Neural cell (in vitro differentiated cells): ENCODE results near the gene TCHH. TPM values are rescaled to one million over a fixed set of nuclear protein-coding genes. Genes with fewer than 3 reads are reported as not detected.

Source experiments
- H2AFZ ChIP-seq: fragments of 200-600, 300-800 bp; sonication (generic), shearing (Covaris generic); 2 replicates; pipeline ENCODE4 v1.6.0; 2014; ENCODE audit warnings: low read depth, mild to moderate bottlenecking, antibody characterized with exemption, low read length, moderate library complexity
- H3F3A ChIP-seq: fragments of 200-600 bp; shearing (Covaris generic); 2 replicates; pipeline ENCODE4 v1.6.1; 2016; ENCODE audit warnings: mild to moderate bottlenecking, moderate library complexity, mixed read lengths, antibody characterized with exemption, low read length; ENCODE audit not compliant: insufficient read depth, poor library complexity, severe bottlenecking
- H3K27ac ChIP-seq: fragments of 200-600, 300-800 bp; sonication (generic), shearing (Covaris generic); 2 replicates; pipeline ENCODE4 v1.5.1; 2014; ENCODE audit warnings: mild to moderate bottlenecking, low read length, moderate library complexity
- H3K27me3 ChIP-seq: fragments of 300-800, 200-600 bp; sonication (generic), shearing (Covaris generic); 2 replicates; pipeline ENCODE4 v1.6.0; 2014; ENCODE audit warnings: mild to moderate bottlenecking, low read depth, low read length, moderate library complexity; ENCODE audit not compliant: insufficient read depth
- H3K36me3 ChIP-seq: fragments of 300-800, 200-600 bp; sonication (generic), shearing (Covaris generic); 2 replicates; pipeline ENCODE4 v1.5.1; 2014; ENCODE audit warnings: mild to moderate bottlenecking, antibody characterized with exemption, low read length, moderate library complexity; ENCODE audit not compliant: insufficient read depth
- H3K4me2 ChIP-seq: fragments of 300-800, 200-600 bp; sonication (generic), shearing (Covaris generic); 2 replicates; pipeline ENCODE4 v1.6.0; 2014; ENCODE audit warnings: mild to moderate bottlenecking, low read length
- H3K4me3 ChIP-seq: fragments of 300-800, 200-600 bp; sonication (generic), shearing (Covaris generic); 2 replicates; pipeline ENCODE4 v1.5.1; 2014; ENCODE audit warnings: mild to moderate bottlenecking, low read length, moderate library complexity
- H3K79me2 ChIP-seq: fragments of 200-600 bp; shearing (Covaris generic); replicated peaks from 2 replicates; pipeline ENCODE4 v1.6.0; 2014; ENCODE audit warnings: mild to moderate bottlenecking, low read length, moderate library complexity; ENCODE audit not compliant: insufficient read depth
- H3K9ac ChIP-seq: fragments of 300-800, 200-600 bp; sonication (generic), shearing (Covaris generic); 2 replicates; pipeline ENCODE4 v1.6.1; 2016; ENCODE audit warnings: mild to moderate bottlenecking, low read length, mixed read lengths
- H3K9me2 ChIP-seq: fragments of 200-600 bp; shearing (Covaris generic); 2 replicates; pipeline ENCODE4 v1.6.1; 2016; ENCODE audit warnings: mild to moderate bottlenecking, low read length, mixed read lengths; ENCODE audit not compliant: insufficient read depth
- H3K9me3 ChIP-seq: fragments of 200-600, 300-800 bp; sonication (generic), shearing (Covaris generic); 2 replicates; pipeline ENCODE4 v1.6.1; 2016; ENCODE audit warnings: mild to moderate bottlenecking, mixed run types, low read length, moderate library complexity, mixed read lengths
- H4K20me1 ChIP-seq: fragments of 200-600 bp; shearing (Covaris generic); 2 replicates; pipeline ENCODE4 v1.6.1; 2016; ENCODE audit warnings: mild to moderate bottlenecking, mixed run types; ENCODE audit not compliant: insufficient read depth
- EP300 ChIP-seq: fragments of 450-650 bp; conservative IDR thresholded peaks from 2 replicates; pipeline ENCODE4 v1.6.1; 2014; ENCODE audit warnings: antibody characterized with exemption, mild to moderate bottlenecking, moderate library complexity; ENCODE audit not compliant: poor library complexity, severe bottlenecking
- EZH2 ChIP-seq: fragments of 200-600, 300-800 bp; shearing (Covaris generic), sonication (generic); IDR thresholded peaks from 2 replicates; pipeline ENCODE4 v1.6.1; 2014; ENCODE audit warnings: antibody characterized with exemption, low read length, borderline replicate concordance, mild to moderate bottlenecking; ENCODE audit not compliant: insufficient read depth, poor library complexity, severe bottlenecking
- MXI1 ChIP-seq: fragments of 450-650 bp; conservative IDR thresholded peaks from 2 replicates; pipeline ENCODE4 v1.6.1; 2014; ENCODE audit warnings: antibody characterized with exemption, mild to moderate bottlenecking; ENCODE audit not compliant: poor library complexity, severe bottlenecking
- POLR2AphosphoS5 ChIP-seq: IDR thresholded peaks from 2 replicates; pipeline ENCODE4 v1.6.1; 2012
- RAD21 ChIP-seq: fragments of 450-650 bp; conservative IDR thresholded peaks from 2 replicates; pipeline ENCODE4 v1.6.1; 2014; ENCODE audit warnings: antibody characterized with exemption, mild to moderate bottlenecking, moderate library complexity
- SMC3 ChIP-seq: fragments of 450-650 bp; conservative IDR thresholded peaks from 2 replicates; pipeline ENCODE4 v1.6.1; 2014; ENCODE audit warnings: antibody characterized with exemption, mild to moderate bottlenecking, moderate library complexity; ENCODE audit not compliant: poor library complexity
- TAF1 ChIP-seq: IDR thresholded peaks from 2 replicates; pipeline ENCODE4 v1.6.1; 2012; ENCODE audit warnings: low read depth
- polyA plus RNA-seq: library from polyadenylated mRNA; depleted of rRNA; stranded (reverse); fragments of >200 nt; gene quantifications from 2 replicates; pipeline ENCODE4 v1.2.3, GENCODE V29; 2014
- TF ChIP-seq, protein P1 (sequence below): IDR thresholded peaks from 2 replicates; pipeline ENCODE4 v1.6.1; 2012; ENCODE audit warnings: borderline replicate concordance
- TF ChIP-seq, protein P2 (sequence below): fragments of 450-650 bp; IDR thresholded peaks from 2 replicates; pipeline ENCODE4 v1.5.1; 2014; ENCODE audit warnings: antibody characterized with exemption, mild to moderate bottlenecking, moderate library complexity; ENCODE audit not compliant: poor library complexity, severe bottlenecking

TCHH gene
- polyA plus RNA-seq, 1 donor from 2014 or later: 0.14 TPM

DNA sequence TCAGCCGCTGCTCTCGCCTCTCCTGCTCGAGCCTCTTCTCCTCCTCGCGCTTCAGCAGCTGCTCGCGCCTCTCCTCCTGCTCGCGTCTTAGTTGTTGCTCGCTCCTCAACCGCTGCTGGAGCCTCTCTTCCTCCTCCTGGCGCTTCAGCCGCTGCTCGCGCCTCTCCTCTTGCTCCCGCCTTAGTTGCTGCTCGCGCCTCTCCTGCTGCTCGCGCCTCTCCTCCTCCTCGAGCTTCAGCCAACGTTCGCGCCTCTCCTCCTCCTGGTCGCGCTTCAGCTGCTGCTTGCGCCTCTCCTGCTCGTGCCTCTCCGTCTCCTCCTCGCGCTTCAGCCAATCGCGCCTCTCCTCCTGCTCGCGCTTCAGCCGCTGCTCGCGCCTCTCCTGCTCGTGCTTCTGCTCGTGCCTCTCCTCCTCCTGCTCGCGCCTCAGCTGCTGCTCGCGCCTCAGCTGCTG lies 3.7 kb downstream of the TCHH start:
- Histone ChIP-seq H3K9ac (peak overlapping the region; percentile 57), H3K27me3 (peaks cover 60% of the 10 kb centered on the region), H3K4me3 (peak overlapping the region; percentile 66), H3K79me2 (no peaks in the 10 kb centered on the region), H4K20me1 (no peaks in the 10 kb centered on the region), H3K9me2 (no peaks in the 10 kb centered on the region), H3K4me2 (peak overlapping the region; percentile 17), H3F3A (no peaks in the 10 kb centered on the region), H2AFZ (peak overlapping the region; percentile 85), H3K9me3 (peaks cover 37% of the 10 kb centered on the region), H3K27ac (peak overlapping the region; percentile 66), H3K36me3 (no peaks in the 10 kb centered on the region)
- TF ChIP-seq, protein P1, sequence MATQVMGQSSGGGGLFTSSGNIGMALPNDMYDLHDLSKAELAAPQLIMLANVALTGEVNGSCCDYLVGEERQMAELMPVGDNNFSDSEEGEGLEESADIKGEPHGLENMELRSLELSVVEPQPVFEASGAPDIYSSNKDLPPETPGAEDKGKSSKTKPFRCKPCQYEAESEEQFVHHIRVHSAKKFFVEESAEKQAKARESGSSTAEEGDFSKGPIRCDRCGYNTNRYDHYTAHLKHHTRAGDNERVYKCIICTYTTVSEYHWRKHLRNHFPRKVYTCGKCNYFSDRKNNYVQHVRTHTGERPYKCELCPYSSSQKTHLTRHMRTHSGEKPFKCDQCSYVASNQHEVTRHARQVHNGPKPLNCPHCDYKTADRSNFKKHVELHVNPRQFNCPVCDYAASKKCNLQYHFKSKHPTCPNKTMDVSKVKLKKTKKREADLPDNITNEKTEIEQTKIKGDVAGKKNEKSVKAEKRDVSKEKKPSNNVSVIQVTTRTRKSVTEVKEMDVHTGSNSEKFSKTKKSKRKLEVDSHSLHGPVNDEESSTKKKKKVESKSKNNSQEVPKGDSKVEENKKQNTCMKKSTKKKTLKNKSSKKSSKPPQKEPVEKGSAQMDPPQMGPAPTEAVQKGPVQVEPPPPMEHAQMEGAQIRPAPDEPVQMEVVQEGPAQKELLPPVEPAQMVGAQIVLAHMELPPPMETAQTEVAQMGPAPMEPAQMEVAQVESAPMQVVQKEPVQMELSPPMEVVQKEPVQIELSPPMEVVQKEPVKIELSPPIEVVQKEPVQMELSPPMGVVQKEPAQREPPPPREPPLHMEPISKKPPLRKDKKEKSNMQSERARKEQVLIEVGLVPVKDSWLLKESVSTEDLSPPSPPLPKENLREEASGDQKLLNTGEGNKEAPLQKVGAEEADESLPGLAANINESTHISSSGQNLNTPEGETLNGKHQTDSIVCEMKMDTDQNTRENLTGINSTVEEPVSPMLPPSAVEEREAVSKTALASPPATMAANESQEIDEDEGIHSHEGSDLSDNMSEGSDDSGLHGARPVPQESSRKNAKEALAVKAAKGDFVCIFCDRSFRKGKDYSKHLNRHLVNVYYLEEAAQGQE: peak; percentile 15
- no peak for TF ChIP-seq EZH2
- TF ChIP-seq POLR2AphosphoS5: peak; percentile 27
- no peak for TF ChIP-seq MXI1
- TF ChIP-seq EP300: no peak
- TF ChIP-seq, protein P2, sequence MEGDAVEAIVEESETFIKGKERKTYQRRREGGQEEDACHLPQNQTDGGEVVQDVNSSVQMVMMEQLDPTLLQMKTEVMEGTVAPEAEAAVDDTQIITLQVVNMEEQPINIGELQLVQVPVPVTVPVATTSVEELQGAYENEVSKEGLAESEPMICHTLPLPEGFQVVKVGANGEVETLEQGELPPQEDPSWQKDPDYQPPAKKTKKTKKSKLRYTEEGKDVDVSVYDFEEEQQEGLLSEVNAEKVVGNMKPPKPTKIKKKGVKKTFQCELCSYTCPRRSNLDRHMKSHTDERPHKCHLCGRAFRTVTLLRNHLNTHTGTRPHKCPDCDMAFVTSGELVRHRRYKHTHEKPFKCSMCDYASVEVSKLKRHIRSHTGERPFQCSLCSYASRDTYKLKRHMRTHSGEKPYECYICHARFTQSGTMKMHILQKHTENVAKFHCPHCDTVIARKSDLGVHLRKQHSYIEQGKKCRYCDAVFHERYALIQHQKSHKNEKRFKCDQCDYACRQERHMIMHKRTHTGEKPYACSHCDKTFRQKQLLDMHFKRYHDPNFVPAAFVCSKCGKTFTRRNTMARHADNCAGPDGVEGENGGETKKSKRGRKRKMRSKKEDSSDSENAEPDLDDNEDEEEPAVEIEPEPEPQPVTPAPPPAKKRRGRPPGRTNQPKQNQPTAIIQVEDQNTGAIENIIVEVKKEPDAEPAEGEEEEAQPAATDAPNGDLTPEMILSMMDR: no peak
- no peak for TF ChIP-seq SMC3
- TF ChIP-seq RAD21: no peak

DNA sequence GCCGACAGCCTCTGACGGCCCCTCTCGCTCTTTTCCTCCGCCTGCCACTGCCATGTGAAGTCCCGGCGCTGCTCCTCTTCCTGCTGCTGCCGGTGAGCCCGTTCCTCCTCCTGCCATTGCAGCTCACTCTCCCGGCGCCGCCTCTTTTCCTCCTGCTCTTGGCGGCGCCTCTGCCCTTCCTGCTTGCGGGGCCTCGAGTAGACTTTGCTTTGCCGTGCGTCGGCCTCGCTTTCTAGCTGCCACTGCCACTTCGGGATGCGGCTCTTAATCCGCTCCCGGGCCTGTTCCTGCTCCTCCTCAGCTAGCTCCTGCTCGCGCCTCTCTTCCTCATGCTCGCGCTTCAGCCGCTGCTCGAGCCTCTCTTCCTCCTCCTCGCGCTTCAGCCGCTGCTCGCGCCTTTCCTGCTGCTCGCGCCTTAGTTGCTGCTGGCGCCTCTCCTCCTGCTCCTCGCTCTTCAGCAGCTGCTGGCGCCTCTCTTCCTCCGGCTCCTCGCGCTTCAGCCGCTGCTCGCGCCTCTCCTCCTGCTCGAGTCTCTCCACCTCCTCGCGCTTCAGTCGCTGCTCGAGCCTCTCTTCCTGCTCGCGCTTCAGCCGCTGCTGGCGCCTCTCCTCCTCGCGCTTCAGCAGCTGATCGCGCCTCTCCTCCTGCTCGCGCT lies 4.3 kb downstream of the TCHH start:
- H3K36me3 ChIP-seq: no peaks in the 10 kb centered on the region
- peak overlapping the region; percentile 85 for H2AFZ ChIP-seq
- H3K4me3 ChIP-seq: peak overlapping the region; percentile 66
- no peaks in the 10 kb centered on the region for H4K20me1 ChIP-seq
- no peaks in the 10 kb centered on the region for H3F3A ChIP-seq
- peak overlapping the region; percentile 57 for H3K9ac ChIP-seq
- H3K27ac ChIP-seq: peak overlapping the region; percentile 66
- TF ChIP-seq, protein P2: no peak
- TF ChIP-seq MXI1 (no peak), RAD21 (no peak), POLR2AphosphoS5 (no peak), EZH2 (no peak), SMC3 (no peak), EP300 (no peak), TAF1 (no peak)
- TF ChIP-seq, protein P1: no peak
- H3K4me2 ChIP-seq: peak overlapping the region; percentile 17
- H3K9me2 ChIP-seq: no peaks in the 10 kb centered on the region
- H3K79me2 ChIP-seq: no peaks in the 10 kb centered on the region
- peaks cover 37% of the 10 kb centered on the region for H3K9me3 ChIP-seq
- H3K27me3 ChIP-seq: peaks cover 60% of the 10 kb centered on the region
